RCC 7860 (cell line): ENCODE measurements around the gene SRD5A2.

Experiments used
- DNase-seq: peaks from one replicate; pipeline ENCODE4 v3.0.0-alpha.2; 2015; ENCODE audit warnings: low spot score
- FAIRE-seq: peaks from 2 replicates; lab custom pipeline; 2012; peaks lifted over from hg19 to GRCh38; lab: Jason Lieb, UNC

SRD5A2 gene

GRCh38 chr2:31580321-31581117 is at the start of gene SRD5A2:
TSS of gene SRD5A2 (minus strand) at chr2:31580938. CDS start at chr2:31580900, 38 bp downstream.
- no peak for FAIRE-seq
- DNase-seq, result no peak

GRCh38 chr2:31606509-31606908 is 25.8 kb upstream of the SRD5A2 start:
- DNase-seq, result no peak
- no peak for FAIRE-seq

DNA sequence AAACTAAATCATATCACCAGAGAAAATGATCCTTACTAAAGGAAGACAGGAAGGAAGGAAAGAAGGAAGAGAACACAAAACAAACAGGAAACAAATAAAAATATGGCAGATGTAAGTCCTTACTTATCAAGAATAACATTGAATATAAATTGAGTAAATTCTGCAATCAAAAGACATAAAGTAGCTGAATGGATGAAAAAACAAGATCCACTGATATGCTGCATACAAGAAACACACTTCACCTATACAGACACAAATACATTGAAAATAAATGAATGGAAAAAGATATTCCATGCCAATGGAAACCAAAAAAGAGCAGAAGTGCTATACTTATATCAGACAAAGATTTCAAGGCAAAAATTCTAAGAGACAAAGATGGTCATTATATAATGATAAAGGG is 18.0 kb upstream of the SRD5A2 start:
- DNase-seq (no peak), FAIRE-seq (no peak)

DNA sequence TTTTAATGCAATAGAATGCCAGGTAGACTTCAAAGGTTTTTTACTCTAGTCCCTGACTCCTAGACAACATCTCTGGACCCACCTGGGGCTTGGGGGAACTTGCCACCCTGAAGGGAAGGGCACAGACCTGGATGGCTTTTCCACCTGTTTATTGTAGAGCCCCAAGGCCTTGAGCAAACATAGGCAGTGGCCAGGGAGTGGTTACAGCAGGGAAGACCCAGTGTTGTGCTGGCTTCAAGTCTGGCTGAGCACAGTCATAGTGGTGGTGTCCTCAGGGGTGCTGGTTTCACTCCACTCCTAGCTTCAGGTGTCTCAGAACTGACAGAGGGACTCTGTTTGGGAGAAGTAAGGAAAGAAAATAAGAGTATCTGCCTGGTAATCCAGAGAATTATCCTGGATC is 5.5 kb upstream of the SRD5A2 start:
- no peak for DNase-seq
- no peak for FAIRE-seq

GRCh38 chr2:31581124-31581795 is 522 bp upstream of the SRD5A2 start:
- FAIRE-seq, result no peak

GRCh38 chr2:31579996-31580320 is 780 bp downstream of the SRD5A2 start:
- FAIRE-seq (no peak), DNase-seq (no peak)

More at GRCh38 chr2:31581124-31581795, 522 bp upstream of the SRD5A2 start:
- no peak for DNase-seq

- DNase-seq (no peak), FAIRE-seq (no peak)
Measured at GRCh38 chr2:31578316-31578715, 2.4 kb downstream of the SRD5A2 start.

- DNase-seq (no peak), FAIRE-seq (no peak)
Measured at GRCh38 chr2:31577143-31577542, 3.6 kb downstream of the SRD5A2 start.

- FAIRE-seq (no peak), DNase-seq (no peak)
Measured at GRCh38 chr2:31568585-31569201, 12.0 kb downstream of the SRD5A2 start.

- DNase-seq (no peak), FAIRE-seq (no peak)
Measured at GRCh38 chr2:31567679-31568078, 13.1 kb downstream of the SRD5A2 start.

- no peak for FAIRE-seq
- DNase-seq, result no peak
Measured at GRCh38 chr2:31563273-31563839, 17.4 kb downstream of the SRD5A2 start.

DNA sequence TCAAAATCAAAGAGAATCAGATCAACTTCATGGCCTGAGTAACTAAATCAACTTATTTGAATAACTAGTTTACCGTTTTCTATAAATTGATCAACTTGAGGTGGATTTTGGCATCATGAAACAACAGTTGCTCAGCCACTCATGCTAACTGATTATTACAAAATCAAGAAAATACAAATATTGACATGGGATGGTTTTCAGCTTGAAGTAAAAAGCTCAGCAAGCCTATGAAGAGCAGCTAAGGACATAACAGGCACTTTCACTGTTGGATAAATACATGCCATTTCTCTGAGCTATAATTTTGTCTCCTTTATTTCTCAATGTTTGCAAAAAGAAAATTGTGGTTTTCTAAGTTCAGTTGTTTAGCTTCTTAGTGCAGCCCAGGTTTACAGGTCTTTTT is 18.9 kb downstream of the SRD5A2 start:
- no peak for DNase-seq
- FAIRE-seq, result no peak

DNA sequence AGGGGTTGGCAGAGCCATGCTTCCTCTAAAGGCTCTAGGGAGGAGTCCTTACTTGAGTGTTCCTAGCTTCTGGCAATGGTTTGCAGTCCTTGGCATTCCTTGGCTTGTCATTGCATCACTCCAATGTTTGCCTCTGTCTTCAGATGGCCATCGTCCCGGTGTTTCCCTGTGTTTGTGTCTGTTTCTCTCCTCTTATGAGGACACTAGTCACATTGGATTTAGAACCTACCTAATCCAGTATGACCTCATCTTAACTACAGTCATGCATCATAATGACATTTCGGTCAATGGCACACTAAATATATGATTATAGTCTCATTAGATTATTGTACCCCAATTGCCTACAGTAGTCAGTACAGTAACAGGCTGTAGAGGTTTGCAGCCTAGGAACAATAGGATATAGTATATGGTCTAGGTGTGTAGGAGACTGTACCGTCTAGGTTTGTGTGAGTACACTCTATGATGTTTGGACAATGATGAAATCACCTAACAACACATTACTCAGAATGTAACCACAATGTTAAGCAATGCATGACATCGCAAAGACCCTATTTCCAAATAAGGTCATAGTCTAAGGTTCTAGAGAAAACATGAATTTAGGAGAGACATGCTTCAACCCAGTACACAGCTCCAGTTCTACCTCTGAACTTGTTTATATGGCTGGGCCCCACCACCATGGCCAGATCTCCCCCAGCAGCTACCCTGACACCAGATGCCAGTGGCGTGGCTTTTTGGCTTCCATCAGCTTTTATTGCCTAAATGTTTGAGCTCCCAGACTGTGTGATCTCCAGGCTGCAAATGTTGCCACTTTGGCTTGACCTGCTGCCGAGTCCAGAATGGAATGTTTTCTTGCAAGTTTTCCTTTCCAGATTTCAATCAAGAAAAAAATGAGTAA is 22.1 kb downstream of the SRD5A2 start:
- DNase-seq, result peak; percentile 65
- no peak for FAIRE-seq

- no peak for FAIRE-seq
- no peak for DNase-seq
Measured at GRCh38 chr2:31556940-31557339, 23.8 kb downstream of the SRD5A2 start.

- FAIRE-seq (no peak), DNase-seq (no peak)
Measured at GRCh38 chr2:31555967-31556706, 24.6 kb downstream of the SRD5A2 start.

GRCh38 chr2:31553362-31553761 is 27.4 kb downstream of the SRD5A2 start:
- DNase-seq (no peak), FAIRE-seq (no peak)

GRCh38 chr2:31547485-31547884 is 33.3 kb downstream of the SRD5A2 start:
- DNase-seq (no peak), FAIRE-seq (no peak)

- FAIRE-seq, result no peak
- no peak for DNase-seq
Measured at GRCh38 chr2:31541853-31542252, 38.9 kb downstream of the SRD5A2 start.

- FAIRE-seq, result no peak
Measured at GRCh38 chr2:31539505-31539904, 41.2 kb downstream of the SRD5A2 start.

GRCh38 chr2:31535768-31536167 is 45.0 kb downstream of the SRD5A2 start:
- no peak for FAIRE-seq
- no peak for DNase-seq

More at GRCh38 chr2:31539505-31539904, 41.2 kb downstream of the SRD5A2 start:
- no peak for DNase-seq
